Measurements from ENCODE around the gene ROBO2.

Gene ROBO2

GRCh38 chr3:77052733-77053670, 13.1 kb downstream of the ROBO2 start:
- DNase-seq, result no peak

DNA sequence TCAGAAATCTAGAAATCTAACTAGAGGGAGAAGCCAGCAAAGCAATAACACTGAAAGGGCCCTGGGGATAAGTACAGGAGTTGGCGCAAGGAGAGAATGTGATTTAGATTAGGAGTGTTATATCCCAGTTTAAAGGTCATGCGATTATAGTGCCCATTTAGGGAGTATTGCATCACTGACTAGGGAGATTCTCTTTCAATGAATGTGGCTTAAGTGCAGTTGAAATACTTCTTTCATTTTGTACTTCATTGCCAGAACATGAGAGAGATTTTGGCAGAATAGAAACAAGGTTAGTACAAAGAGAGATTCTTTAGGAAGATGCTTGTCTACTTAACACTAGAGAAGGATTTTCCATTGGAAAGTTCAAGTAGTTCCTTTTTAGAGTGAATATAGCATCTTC, 13.9 kb downstream of the ROBO2 start:
- peak; percentile 54 for DNase-seq

DNA sequence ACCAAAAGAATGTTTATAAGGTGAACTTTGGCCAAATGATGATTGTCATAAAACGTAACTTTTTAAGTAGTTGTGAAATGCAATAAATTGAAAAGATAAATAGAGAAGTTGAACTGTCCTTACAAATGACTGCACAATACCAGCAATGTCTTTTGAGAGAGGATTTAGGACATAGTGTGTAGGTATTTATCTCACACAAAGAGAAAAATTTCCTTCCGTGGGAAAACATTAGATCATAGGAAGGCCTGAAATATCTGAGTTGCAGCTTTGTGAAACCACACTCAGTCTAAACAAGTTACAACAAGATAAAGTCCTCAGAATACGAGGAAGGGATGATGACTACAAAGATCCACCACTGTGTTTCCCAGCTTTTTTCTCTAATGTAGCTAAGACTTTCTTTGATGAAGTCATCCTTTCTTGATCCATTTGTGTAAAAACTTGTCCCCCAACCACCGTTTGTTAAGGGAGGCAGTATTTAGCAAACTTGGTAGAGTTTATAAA, 16.0 kb downstream of the ROBO2 start:
- peak; percentile 49 for DNase-seq

DNA sequence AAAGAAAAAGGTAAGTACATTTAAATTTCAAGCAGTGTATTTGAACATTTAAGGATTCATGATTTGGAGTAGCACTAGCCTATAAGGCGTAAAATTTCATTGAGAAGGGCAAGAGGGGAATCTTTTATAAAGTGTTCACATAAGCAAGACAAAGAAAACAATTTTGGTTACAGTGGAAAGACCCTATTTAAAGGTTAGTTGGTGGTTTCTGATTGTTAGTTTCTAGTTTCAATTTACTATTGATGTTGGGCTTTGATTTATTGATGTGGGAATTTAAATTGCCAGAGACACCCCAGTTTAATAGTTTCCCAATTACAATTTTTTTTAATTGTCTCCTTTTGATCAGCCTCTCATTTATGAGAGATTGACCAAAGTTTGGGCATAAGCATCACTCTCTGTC, 19.5 kb downstream of the ROBO2 start:
- no peak for DNase-seq

DNA sequence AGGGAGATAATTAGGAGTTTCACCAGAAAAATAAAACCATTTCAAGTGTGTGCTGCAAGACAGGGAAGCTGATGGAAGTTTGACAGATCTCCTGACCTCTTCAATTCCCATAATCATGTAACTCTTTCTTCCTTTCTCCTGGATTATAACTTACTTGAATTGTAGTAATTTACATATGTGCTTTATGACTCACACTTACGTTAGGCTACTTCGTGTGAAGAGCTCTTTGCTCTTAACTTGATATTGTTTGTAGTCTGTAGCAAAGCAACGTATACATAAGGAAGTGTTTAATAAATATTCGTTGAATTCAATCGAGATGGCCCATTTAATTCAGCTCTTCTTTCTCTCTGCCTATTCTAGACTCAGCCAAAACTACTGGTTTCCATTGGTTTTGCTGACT, 23.5 kb downstream of the ROBO2 start:
- no peak for DNase-seq

DNA sequence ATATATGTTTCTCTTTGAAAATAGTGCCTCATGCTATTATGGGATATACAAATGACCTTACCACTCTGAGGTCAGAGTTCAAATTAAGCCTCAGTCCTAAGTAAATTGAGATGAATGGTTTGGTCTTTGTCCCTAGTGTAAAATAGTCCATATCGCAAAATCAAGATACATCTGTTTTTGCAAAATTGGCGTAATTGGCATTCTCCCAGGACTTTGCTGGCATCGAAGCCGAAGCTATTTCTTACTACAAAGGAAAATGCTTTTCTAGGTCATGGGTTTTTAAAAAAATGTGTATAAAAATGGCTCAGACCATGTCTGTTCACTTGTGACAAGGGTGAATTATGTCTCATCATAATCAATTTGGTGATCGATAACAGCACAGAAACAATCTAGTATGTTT, 25.9 kb downstream of the ROBO2 start:
- no peak for DNase-seq

GRCh38 chr3:77066829-77067228, 26.9 kb downstream of the ROBO2 start:
- DNase-seq, result peak; percentile 36

DNA sequence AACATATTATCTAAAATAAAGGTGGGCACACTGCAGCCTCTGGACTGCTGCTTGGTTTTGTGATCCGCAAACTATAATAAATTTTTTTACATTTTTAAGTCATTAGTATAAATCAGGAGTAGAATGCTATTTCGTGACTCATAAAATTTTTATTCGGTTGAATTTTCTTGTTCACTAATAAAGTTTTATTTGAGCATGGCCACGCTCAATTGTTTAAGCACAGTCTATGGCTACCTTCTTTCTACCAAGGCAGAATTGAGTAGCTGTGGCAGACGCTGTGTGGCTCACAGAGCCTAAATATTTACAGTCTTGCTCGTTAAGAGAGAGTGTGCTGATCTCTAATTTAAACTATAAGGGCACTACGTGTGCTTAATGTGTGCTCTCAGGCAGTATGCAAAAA, 28.9 kb downstream of the ROBO2 start:
- peak; percentile 34 for DNase-seq

GRCh38 chr3:77071364-77071763, 31.5 kb downstream of the ROBO2 start:
- DNase-seq, result no peak

DNA sequence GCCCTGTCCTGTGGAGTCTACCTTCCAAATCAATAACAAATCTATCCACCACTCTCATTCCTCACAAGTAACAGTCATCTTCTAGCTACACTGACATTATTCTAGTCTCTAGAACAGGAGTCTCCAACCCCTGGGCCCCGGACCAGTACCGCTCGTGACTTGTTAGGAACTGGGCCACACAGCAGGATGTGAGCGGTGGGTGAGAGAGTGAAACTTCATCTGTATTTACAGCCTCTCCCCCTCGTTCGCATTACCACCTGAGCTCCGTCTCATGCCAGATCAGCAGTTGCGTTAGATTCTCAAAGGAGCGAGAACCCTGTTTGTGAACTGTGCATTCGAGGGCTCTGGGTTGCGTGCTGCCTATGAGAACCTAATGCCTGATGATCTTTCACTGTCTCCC, 31.9 kb downstream of the ROBO2 start:
- no peak for DNase-seq

DNA sequence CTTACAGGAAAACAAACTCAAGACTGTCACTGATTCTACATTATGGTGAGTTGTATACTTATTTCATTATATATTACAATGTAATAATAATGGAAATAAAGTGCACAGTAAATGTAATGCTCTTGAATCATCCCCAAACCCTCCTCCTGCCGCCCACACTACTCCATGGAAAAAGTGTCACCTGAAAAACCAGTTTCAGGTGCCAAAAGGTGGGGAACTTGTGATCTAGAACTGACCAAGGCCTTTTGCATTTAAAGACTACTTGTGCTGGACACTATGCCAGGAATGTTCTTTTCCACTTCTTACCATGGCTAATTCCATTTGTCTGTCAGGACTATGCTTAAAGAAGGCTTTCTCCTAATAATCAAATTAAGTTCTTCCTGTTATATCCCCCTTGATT, 32.3 kb downstream of the ROBO2 start:
- DNase-seq, result no peak

DNA sequence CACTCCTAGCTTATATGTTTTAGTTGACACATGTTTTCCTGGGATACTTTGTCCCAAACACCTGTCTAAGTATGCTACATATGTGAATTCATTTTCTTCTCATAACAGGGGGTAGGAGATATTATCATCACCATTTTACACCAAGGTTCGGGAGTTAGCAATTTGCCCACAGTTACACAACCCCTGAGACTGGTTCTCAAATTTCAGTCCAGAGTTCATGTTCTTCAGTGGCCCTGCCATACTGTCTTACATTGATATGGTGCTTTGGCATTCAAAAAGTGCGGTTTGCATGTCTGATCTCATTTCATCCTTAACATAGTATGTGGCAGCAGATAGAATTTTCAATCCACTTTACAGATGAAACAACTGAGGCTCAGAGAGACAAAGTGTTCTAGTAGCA, 38.4 kb downstream of the ROBO2 start:
- peak; percentile 70 for DNase-seq

DNA sequence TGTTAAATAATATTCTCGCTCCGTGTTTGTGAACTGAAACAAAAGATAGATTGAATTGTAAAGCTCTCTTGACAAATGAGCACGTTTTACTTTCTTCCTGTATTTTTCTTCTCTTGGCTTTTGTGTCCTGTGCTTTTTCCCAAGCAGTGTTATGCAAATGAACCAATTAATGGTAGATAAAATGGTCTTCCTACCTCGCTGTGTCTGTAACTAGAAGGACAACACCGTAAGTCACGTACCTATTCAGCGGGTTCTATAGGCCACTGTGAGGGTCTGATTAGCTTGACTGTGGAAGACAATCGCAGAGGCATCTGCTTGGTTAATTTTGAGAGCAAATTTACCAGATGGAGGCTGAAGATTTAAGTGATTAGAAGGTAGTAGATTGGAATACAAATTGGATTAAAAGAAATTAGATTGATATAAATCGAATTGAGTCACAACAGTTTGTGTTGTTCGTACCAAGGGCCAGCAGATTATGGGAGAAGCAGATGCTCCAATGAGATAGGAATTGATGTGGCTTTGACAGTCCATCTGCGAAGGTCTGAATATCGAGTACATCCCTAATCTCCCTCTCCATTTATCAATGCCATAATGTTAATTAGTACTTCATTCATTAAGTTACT, 40.2 kb downstream of the ROBO2 start:
- DNase-seq, result peak; percentile 83

DNA sequence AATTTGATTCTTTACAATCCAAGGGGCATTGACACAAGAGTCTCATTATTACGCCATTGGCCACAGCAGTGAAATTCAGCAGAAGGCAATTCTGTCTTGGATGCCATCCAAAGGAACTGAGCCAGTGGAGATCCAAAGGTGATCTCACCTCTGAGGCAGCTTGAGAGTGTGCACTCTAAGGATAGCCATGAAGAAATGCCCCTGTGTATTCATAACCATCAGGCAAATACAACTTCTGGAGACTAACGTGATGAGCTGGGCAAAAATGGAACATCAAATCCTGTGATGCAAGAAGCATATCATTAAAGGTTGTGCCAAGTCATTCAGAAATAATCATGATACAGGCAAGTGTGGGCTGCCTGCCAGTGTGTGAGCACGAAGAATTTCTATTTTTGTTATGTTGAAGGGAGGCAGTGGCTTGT, 41.4 kb downstream of the ROBO2 start:
- peak; percentile 77 for DNase-seq

GRCh38 chr3:77084511-77084910, 44.6 kb downstream of the ROBO2 start:
- DNase-seq, result no peak

- DNase-seq, result no peak
Measured at GRCh38 chr3:77086408-77086807, 46.5 kb downstream of the ROBO2 start.

DNA sequence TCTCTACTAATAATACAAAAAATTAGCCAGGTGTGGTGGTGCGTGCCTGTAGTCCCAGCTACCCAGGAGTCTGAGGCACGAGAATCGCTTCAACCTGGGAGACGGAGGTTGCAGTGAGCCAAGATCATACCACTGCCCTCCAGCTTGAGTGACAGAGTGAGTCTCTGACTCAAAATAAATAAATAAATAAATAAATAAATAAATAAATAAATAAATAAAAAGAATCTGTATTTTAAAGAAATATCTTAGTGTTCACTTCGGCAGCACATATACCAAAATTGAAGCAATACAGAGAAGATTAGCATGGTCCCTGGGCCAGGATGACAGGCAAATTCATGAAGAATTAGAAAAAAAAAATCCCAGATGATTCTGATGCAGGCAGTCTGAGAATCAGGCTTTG, 51.9 kb downstream of the ROBO2 start:
- no peak for DNase-seq

DNA sequence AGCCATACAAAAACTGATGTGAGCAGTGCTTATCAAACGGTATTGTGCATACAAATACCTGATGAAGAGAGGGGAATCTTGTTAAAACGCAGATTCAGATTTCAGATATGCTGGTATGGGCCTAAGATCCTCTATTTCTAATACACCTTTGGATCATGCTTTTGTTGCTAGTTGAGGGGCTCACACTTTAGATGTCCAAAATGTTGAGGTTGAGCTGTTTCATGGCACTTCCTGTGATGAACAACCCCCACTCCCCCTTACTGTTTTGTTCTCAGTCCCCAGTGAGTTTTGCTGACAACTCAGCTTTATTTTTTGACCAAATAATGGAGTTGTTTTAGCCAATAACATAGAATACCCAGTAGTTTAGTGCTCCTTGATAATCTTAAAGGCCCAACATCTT, 53.2 kb downstream of the ROBO2 start:
- DNase-seq, result peak; percentile 38

- DNase-seq, result peak; percentile 20
Measured at GRCh38 chr3:77096145-77096544, 56.2 kb downstream of the ROBO2 start.

DNA sequence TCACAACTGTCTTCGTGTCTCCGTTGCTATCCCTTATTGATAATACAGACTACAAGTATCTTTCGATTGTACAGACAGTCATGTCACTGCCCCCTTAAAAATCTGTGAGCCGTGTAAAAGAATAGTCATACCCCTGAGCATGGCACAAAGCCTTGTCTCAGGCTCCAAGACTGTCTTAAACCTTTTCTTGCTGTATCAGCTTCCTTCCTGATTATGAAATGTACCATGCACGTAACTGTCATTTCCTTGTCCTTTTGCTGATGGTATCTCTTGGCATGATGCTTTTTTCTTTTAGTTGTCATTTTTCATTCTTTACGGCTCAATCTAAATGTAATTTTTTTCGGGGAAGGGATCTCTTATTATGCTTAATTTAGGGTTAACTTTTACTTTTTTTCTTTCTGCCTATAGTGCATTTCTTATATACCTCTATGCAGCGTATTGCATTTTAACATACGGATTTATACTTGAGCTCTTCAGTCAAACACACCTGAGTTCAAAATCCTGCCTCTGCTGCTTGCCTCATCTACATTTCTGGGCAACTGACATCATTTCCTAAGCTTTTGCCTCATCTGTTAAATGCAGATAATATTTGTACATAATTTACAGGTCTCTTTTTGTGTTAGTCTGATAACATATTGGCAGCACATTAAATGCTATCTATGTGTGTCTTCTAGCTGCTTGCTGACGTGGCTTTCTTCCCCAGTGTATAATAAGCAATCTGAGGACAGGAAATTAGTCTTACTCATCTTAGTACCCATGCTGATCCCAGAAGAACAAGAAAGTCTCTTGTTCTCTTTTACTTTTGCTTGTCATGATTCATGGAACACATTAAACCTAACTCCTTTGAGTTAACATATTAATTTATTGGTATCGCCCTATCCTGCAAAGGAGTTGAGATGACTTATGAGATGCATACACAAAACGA, 57.3 kb downstream of the ROBO2 start:
- DNase-seq, result peak; percentile 52

- DNase-seq, result no peak
Measured at GRCh38 chr3:77102951-77103769, 63.3 kb downstream of the ROBO2 start.

- peak; percentile 60 for DNase-seq
Measured at GRCh38 chr3:77122652-77123051, 82.8 kb downstream of the ROBO2 start.

All from OCI-M1 (cell line).